K562 (cell line): ENCODE results near the gene ADD1. TPM values are rescaled to one million over a fixed set of nuclear protein-coding genes. Genes with fewer than 3 reads are reported as not detected.
A peak's percentile ranks its signal among the peaks of the same experiment; 100 is the strongest.

Experiments used
- ARID3A ChIP-seq: IDR thresholded peaks from 2 replicates; pipeline ENCODE4 v1.6.1; 2012; ENCODE audit warnings: low read depth, low read length, improper control_type of control experiment, borderline replicate concordance
- BMI1 ChIP-seq: fragments of 150-350 bp; IDR thresholded peaks from 2 replicates; pipeline ENCODE4 v1.6.1; 2014; ENCODE audit warnings: low read length
- CREM ChIP-seq: IDR thresholded peaks from 2 replicates; pipeline ENCODE4 v1.6.1; 2014; ENCODE audit warnings: antibody characterized with exemption, low read depth
- EP400 ChIP-seq: fragments of 450-650 bp; IDR thresholded peaks from 2 replicates; pipeline ENCODE4 v1.6.1; 2017; ENCODE audit warnings: antibody characterized with exemption, mild to moderate bottlenecking, moderate library complexity
- FOXJ2 ChIP-seq: fragments of 200-800 bp; sonication (Bioruptor generic); IDR thresholded peaks from 2 replicates; pipeline ENCODE4 v1.6.1; 2016; ENCODE audit warnings: missing genetic modification characterization, missing compliant biosample characterization
- HEY1 ChIP-seq: fragments of 250-450 bp; sonication (Bioruptor Pico); IDR thresholded peaks from 2 replicates; pipeline ENCODE4 v1.5.0; 2020; ENCODE audit warnings: mild to moderate bottlenecking, moderate library complexity, borderline replicate concordance
- KLF16 ChIP-seq: IDR thresholded peaks from 2 replicates; pipeline ENCODE4 v1.6.1; 2016; ENCODE audit warnings: antibody characterized with exemption
- MLX ChIP-seq, 2 experiments: fragments of 450-650 bp in 1 of 2; sonication (generic) in 1 of 2; formaldehyde crosslinking; conservative IDR thresholded peaks; 2 replicates each; pipeline versions ENCODE4 v1.4.0 to v1.8.1; 2020 to 2022; ENCODE audit warnings: mild to moderate bottlenecking in 1 of 2, missing genetic modification reagents in 1 of 2
- NR4A1 ChIP-seq, 2 experiments: fragments of 250-450 bp in 1 of 2; fragments of 450-650 bp in 1 of 2; sonication (Bioruptor Pico) in 1 of 2; IDR thresholded peaks; 2 replicates each; pipeline versions ENCODE4 v1.4.0 to v1.6.1; 2016 to 2020; ENCODE audit warnings: mild to moderate bottlenecking in 2 of 2, missing compliant biosample characterization in 1 of 2, missing genetic modification characterization in 1 of 2, moderate library complexity in 1 of 2
- PTTG1 ChIP-seq: fragments of 450-650 bp; IDR thresholded peaks from 2 replicates; pipeline ENCODE4 v1.6.1; 2016; ENCODE audit warnings: low read depth, mild to moderate bottlenecking, missing genetic modification characterization, missing compliant biosample characterization
- RBM22 ChIP-seq: fragments of 200-400 bp; formaldehyde crosslinking; IDR thresholded peaks from 2 replicates; pipeline ENCODE4 v1.6.1; 2018; ENCODE audit warnings: low read length, low read depth; ENCODE audit not compliant: poor library complexity, severe bottlenecking
- REST ChIP-seq, 2 experiments: fragments of 450-650 bp; formaldehyde crosslinking in 1 of 2; IDR thresholded peaks; 2 replicates each; pipeline versions ENCODE4 v1.4.0 to v1.6.1; 2014 to 2020; ENCODE audit warnings: mild to moderate bottlenecking in 2 of 2, borderline replicate concordance in 1 of 2, low read depth in 1 of 2
- SRSF3 ChIP-seq: fragments of 200-400 bp; formaldehyde crosslinking; IDR thresholded peaks from 2 replicates; pipeline ENCODE4 v1.6.1; 2016; ENCODE audit warnings: mild to moderate bottlenecking, low read length, moderate library complexity; ENCODE audit not compliant: insufficient read depth
- ZNF583 ChIP-seq: fragments of 250-450 bp; sonication (Bioruptor Pico); IDR thresholded peaks from 2 replicates; pipeline ENCODE4 v1.4.0; 2020
- polyA plus RNA-seq, 8 experiments: library from polyadenylated mRNA; depleted of rRNA in 4 of 8; stranded (reverse) in 5 of 8; unstranded in 3 of 8; fragments of >200 nt; fragmentation: Nextera tagmentation in 2 of 8; fragmentation: Illumina TruSeq in 1 of 8; extraction: Ambion mirVana in 2 of 8; extraction: Trizol in 1 of 8; gene quantifications; 2 replicates each; pipeline versions ENCODE4 v1.2.1 to v1.2.3, GENCODE V29; 2011 to 2014; ENCODE audit warnings: inconsistent platforms in 1 of 8, missing spikeins in 1 of 8
- total RNA-seq, 7 experiments: library from RNA; depleted of rRNA in 6 of 7; stranded (reverse); fragments of >200 nt in 6 of 7; fragmentation: Illumina TruSeq in 2 of 7; extraction: Trizol in 2 of 7; gene quantifications; 2 replicates each; pipeline versions ENCODE4 v1.2.1 to v1.2.3, GENCODE V29; 2011 to 2021; ENCODE audit warnings: low replicate concordance in 1 of 7

ADD1 gene
- total and polyA plus RNA-seq, 9 of the 15 experiments (the other 6 are each of a cell fraction or from before 2014, with no cell fraction given): 17.5 to 153 (median 74.0) TPM

- peak; percentile 63 for TF ChIP-seq RBM22
- no peak for TF ChIP-seq BMI1
- TF ChIP-seq MLX (CRISPR knock-in tag; conservative IDR thresholded peaks at IDR 0.05): no peak
- TF ChIP-seq SRSF3: no peak
- TF ChIP-seq REST (IDR thresholded peaks at IDR 0.05; ENCODE audit: borderline replicate concordance): no peak
- peak; percentile 64; the same call in 1 of the 2 replicates for TF ChIP-seq REST (CRISPR knock-in tag; IDR thresholded peaks at IDR 0.05; ENCODE audit: low read depth)
- no peak for TF ChIP-seq KLF16
- TF ChIP-seq ARID3A: no peak
- TF ChIP-seq HEY1 (CRISPR knock-in tag): no peak
- no peak for TF ChIP-seq NR4A1 (CRISPR knock-in tag; IDR thresholded peaks at IDR 0.05)
- TF ChIP-seq NR4A1 (tag; IDR thresholded peaks at IDR 0.05): no peak
- TF ChIP-seq CREM: peak; percentile 97
- no peak for TF ChIP-seq ZNF583
- TF ChIP-seq PTTG1: no peak
- peak; percentile 61; the same call in 1 of the 2 replicates for TF ChIP-seq EP400
- no peak for TF ChIP-seq FOXJ2 (tag)
Observed at GRCh38 chr4:2934813-2935761, 91.4 kb downstream of the ADD1 start (continued).
